Gastrocnemius medialis (tissue), 4 donors: ENCODE results near the gene RNF224.

Experiments
- POLR2A ChIP-seq, 2 donors: fragments of 450-650 bp; IDR thresholded peaks; one replicate each; pipeline ENCODE4 v1.6.1; 2017; ENCODE audit warnings: antibody characterized with exemption in 2 of 2, mild to moderate bottlenecking in 2 of 2, moderate library complexity in 2 of 2
- TF ChIP-seq, protein P1 (sequence below), 5 experiments: fragments of 450-650 bp in 3 of 5; fragments of 200-600 bp in 2 of 5; sonication (generic) in 2 of 5; IDR thresholded peaks in 4 of 5; conservative IDR thresholded peaks in 1 of 5; 1 replicate in 4 of 5; 2 replicates in 1 of 5; pipeline ENCODE4 v1.5.1; 2016 to 2019; ENCODE audit warnings: antibody characterized with exemption in 5 of 5, mild to moderate bottlenecking in 3 of 5, moderate library complexity in 3 of 5

DNA sequence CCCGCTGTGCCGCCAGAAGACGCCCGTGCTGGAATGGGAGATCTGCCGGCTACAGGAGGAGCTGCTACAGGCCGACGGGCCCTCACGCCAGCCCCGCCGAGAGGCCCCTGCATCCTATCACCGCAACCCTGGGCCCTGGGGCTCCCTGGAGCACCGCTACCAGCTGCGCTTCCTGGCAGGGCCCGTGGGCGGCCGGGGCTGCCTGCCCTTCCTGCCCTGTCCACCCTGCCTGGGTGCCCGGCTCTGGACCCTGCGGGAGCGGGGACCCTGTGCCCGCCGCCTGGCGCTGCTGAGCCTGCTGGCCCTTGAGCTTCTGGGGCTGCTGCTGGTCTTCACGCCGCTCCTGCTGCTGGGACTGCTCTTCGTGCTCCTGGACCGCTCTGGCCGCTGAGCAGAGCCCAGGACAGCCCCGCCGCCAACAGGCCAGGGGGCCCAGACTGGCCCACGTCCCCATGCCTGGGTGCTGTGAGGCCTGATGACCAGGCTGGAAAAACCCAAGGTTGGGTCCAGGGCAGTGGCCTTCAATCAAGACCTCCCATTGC is 9.0 kb upstream of the RNF224 start:
- TF ChIP-seq, protein P1, sequence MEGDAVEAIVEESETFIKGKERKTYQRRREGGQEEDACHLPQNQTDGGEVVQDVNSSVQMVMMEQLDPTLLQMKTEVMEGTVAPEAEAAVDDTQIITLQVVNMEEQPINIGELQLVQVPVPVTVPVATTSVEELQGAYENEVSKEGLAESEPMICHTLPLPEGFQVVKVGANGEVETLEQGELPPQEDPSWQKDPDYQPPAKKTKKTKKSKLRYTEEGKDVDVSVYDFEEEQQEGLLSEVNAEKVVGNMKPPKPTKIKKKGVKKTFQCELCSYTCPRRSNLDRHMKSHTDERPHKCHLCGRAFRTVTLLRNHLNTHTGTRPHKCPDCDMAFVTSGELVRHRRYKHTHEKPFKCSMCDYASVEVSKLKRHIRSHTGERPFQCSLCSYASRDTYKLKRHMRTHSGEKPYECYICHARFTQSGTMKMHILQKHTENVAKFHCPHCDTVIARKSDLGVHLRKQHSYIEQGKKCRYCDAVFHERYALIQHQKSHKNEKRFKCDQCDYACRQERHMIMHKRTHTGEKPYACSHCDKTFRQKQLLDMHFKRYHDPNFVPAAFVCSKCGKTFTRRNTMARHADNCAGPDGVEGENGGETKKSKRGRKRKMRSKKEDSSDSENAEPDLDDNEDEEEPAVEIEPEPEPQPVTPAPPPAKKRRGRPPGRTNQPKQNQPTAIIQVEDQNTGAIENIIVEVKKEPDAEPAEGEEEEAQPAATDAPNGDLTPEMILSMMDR (IDR thresholded peaks at IDR 0.05 in 4 of 5, conservative IDR thresholded peaks at IDR 0.05 in 1 of 5) = no peak
- no peak for TF ChIP-seq POLR2A (IDR thresholded peaks at IDR 0.05)
